GM18508 (cell line): ENCODE measurements around the gene LEMD2.

Experiments
- ATAC-seq: cut with Tn5 transposase; IDR thresholded peaks from one replicate; pipeline ENCODE4 v1.9.1; 2021; ENCODE audit warnings: moderate number of reproducible peaks; ENCODE audit not compliant: insufficient read depth, unreplicated experiment

Gene LEMD2

GRCh38 chr6:33744001-33744848 is 44.7 kb downstream of the LEMD2 start:
- ATAC-seq: no peak

DNA sequence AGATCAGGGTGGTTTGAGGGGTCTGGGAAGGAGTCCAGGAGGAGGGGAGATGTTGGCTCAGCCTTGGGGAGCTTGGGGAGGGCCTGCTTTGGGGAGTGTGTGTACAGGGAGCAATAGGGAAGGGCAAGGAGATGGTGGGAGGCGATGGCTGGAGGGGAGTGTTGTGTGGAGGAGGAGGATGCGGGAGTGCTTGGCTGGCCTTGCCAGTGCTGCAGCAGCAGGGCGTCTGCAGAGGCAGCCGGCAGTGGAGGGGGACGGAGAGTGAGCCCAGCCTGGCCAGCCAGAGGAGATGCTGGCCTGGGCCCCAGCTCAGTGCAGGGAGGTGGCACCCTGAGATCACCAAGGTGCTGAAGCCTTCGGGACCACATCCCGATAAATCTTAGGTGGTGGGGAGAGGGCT is 46.1 kb downstream of the LEMD2 start:
- ATAC-seq: no peak

DNA sequence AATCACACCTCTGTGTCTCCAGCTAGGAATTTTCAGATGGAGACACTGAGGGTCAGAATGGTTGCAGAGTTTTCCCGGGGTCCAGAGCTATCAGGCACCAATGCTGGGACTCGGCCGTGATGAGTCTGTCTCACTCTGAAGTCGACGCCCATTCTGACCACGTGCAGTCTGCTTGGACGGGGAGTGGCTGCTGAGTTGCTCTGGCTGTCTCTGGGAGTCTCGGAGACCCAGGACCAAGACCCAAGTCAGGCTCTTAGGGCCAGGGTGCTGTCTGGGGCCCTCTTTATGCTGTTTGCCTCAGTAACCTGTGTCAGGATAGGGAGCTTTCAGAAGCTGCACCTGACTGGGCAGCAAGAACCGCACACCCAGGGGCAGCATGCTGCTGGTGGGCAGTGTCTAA is 46.8 kb downstream of the LEMD2 start:
- no peak for ATAC-seq

DNA sequence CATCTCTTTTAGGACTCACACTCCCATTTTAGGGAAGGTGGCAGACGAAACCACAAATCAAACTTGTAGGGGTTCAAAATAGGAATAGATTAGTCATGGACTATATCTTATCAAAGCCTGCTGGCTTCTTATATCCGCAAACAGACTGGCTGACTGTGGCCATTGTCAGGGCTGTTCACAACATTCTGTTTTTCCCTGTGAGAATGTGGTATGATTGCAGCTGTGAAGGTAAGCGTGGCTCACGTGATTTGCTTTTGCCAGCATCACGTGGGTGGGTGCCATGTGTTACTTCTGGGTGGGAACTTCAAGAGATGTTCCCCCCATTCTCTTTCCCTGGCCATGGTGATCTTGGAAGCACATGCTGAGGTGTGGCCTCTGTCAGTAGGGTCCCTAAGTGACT is 48.1 kb downstream of the LEMD2 start:
- ATAC-seq: no peak

DNA sequence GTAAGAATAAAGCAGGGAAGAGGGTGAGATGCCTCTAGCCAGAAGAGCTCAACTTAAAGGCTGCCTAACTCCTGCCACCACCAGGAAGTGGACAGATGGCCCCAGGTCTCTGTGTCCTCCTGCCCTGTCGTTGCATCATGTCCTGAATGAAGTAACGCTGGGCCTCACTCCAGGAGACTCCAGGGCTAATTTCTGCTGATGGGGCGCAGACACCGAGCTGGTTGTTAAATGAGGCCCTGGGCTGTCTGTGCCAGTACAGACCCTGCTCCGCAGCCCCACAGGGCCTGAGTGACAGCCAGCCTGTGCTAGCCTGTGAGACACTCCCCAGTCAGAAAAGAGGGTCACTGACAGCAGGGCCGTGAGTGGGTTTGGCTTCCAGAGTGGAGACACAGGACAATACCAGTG is 48.7 kb downstream of the LEMD2 start:
- ATAC-seq: no peak

- ATAC-seq: no peak
Measured at GRCh38 chr6:33739571-33739970, 49.4 kb downstream of the LEMD2 start.

- no peak for ATAC-seq
Measured at GRCh38 chr6:33738879-33739278, 50.1 kb downstream of the LEMD2 start.

GRCh38 chr6:33738153-33738552 is 50.8 kb downstream of the LEMD2 start:
- ATAC-seq: no peak

DNA sequence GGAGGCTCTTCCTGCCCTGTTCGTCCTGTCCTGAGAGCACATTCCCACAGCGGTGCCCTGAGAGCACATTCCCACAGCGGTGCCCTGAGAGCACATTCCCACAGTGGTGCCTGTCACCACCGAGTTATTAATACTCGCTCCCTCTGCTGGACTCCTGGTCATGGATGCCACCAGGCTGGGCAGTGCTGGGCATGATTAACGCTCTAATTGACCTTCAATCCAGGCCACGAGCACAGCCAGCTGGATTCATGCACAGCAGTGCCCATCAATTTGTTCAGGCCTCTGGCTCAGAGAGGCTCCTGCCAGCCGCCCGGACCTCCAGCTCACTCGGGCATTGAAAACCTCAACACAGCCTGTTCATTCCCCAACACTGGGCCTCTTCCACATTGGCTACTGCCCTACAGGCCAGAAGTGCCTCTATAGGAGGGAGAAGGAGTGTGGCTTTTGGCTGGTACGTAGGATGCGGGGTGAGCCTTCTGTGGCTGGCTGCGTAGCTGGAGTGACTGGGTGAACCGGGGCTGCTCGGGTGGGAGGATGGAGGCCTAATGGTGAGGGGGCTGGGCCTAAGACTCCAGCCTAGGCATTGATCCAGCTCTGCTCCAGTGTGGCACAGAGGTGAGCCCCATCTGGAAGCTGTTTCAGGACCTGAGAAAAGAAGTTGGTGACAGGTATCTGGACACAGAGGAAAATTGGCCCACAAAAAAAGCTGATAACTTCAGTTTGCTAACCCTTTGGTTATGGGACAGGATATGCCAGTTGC is 51.5 kb downstream of the LEMD2 start:
- ATAC-seq: no peak

DNA sequence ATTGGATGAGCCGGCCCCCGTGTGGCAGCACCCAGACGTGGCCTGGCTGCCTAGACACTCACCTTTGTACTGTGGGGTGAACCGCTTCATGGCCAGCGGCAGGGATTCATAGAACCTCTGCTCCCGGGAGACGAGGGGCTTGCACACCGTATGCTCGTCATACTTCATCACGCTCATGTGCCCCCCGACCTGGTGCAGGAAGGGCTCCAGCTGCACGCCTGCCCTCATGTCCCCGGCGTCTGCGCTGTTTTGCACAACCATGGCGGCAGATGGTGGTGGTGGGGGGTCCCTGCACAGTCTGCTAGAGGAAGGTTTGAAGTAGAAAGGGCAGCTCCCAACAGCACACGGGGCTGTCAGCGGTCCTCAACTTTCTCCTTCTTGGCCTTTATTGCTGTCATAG is 53.7 kb downstream of the LEMD2 start:
- no peak for ATAC-seq

- no peak for ATAC-seq
Measured at GRCh38 chr6:33733709-33734007, 55.3 kb downstream of the LEMD2 start.

DNA sequence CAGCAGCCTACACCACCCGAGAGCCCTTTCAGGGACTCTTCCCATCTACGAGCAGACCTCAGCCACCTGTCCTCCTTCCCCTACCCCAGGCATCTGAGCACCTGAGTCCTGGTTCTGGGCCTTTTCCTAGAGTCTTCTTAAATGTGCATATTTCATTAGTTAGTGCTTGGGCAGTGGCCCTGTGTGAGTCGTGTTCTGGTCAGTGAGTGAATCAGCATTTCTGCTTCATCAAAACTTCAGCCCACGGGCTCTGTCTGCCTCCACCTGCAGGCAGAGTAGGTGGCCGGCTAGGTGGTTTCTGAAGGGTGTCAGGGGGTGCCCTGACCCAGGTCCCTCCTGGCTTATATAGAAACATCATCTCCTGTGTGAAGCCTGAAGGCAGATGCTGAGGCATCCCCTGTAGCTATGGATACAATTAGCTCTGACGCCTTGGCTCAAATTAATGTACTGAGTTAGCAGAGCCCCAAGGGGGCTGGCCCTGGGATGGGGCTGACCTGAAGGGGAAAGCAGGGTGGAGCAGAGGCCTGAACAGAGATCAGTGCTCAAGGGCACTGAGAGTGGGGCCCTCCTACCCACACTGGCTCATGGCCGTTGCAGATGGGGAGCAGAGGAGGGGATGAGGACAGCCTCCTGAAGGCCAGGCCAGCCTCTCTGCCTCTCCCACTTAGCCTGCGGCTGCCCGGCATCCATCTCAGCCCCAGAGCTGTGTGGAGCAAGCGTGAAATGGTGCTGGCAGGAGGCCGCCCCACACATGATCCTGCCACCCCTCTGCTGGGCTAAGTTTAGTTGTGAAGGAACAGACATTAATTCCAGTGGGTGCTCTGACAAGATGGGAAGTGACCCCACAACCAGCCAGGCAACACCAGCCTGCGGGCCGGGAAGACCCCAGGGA is 55.9 kb downstream of the LEMD2 start:
- ATAC-seq: no peak

- ATAC-seq: no peak
Measured at GRCh38 chr6:33732385-33732784, 56.5 kb downstream of the LEMD2 start.

DNA sequence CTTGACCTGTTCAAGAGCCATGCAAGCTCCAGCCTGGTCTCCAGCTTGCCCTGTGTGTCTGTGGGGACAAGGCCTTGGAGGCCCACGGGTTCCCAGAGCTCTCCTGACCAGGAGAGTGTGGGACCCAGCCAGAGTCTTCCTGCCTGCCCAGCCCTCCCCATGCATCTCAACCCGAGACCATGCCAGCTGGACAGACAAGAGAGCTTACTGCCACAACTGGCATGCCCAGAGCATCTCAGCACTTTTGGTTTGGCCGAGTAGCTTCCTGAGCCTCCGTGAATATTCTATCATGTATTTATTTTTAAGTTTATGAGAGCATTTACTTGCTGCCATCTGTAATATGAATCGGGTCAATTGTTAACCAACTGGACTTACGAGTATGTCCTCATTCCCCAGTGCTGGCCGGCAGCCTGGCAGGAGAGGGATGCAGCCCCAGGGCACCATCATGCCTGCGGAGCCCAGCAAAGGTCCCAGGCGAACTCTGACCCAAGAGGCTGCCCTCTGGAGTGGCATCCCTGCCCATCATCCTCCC is 57.1 kb downstream of the LEMD2 start:
- no peak for ATAC-seq

- ATAC-seq: no peak
Measured at GRCh38 chr6:33731035-33731434, 57.9 kb downstream of the LEMD2 start.

DNA sequence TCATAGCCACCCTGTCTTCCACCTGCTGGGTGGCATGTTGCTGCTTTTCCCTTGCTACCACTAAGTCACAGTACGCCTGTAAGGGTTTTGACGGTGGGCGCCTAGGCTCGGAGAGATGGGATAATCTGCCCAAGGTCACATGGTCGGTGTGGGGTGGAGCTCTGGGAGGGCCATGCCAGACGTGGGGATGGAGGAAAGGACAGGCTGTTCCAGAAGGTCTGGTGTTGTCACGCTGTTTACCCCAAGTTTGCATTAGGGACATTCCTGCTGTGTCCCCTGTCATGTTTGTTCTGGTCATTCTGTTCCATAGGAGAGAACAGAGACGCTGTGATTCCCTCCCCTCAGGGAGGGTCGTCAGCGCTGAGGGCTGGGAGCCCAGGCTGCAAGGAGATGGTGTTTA is 58.3 kb downstream of the LEMD2 start:
- ATAC-seq: no peak

- ATAC-seq: no peak
Measured at GRCh38 chr6:33729059-33729458, 59.9 kb downstream of the LEMD2 start.

- ATAC-seq: no peak
Measured at GRCh38 chr6:33728438-33728837, 60.5 kb downstream of the LEMD2 start.

GRCh38 chr6:33727932-33728331 is 61.0 kb downstream of the LEMD2 start:
- ATAC-seq: no peak

- ATAC-seq: no peak
Measured at GRCh38 chr6:33727126-33727525, 61.8 kb downstream of the LEMD2 start.

DNA sequence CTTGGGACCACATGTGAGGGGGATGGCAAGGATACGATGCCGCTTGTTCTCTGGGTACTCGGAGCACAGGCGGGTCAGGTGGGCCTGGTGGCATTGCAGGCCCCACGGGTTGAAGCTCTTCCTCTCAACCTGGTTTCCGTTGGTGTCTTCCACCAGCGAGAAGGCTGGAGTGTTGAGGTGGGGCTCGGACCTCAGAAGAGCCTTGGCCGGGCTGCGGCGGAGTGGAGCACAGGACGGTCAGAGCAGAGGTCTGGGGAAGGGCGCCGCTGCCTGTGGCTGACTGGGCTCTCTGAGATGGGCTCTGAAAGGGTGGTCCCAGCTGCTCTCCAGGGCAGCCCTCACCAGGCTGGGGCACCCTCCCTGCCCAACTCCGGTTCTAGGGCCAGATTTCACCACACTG is 62.2 kb downstream of the LEMD2 start:
- no peak for ATAC-seq
